Left hindlimb (tissue), 1 donor: ENCODE data around the gene CD81.
"Not testable (repeated sequence)": the region's sequence is repeated elsewhere in the genome, so short reads cannot be mapped to it uniquely, and the experiment has no call there.

Experiments used
- DNase-seq: peaks from one replicate; pipeline ENCODE4 v3.0.0-alpha.2; 2018

The CD81 gene

GRCh38 chr11:2376751-2377451 lies at the start of gene CD81:
Gene CD81, plus strand, starts transcription at chr11:2377310. Its CDS starts 240 bp downstream, at chr11:2377550.
- peak; percentile 73 for DNase-seq

- DNase-seq: no peak
Measured at GRCh38 chr11:2328021-2328420, 49.1 kb upstream of the CD81 start.

- no peak for DNase-seq
Measured at GRCh38 chr11:2328656-2329354, 48.3 kb upstream of the CD81 start.

- no peak for DNase-seq
Measured at GRCh38 chr11:2329551-2329950, 47.6 kb upstream of the CD81 start.

GRCh38 chr11:2330696-2331095 lies 46.4 kb upstream of the CD81 start:
- no peak for DNase-seq

GRCh38 chr11:2331404-2331803 lies 45.7 kb upstream of the CD81 start:
- DNase-seq: no peak

- not testable (repeated sequence) for DNase-seq
Measured at GRCh38 chr11:2332569-2332968, 44.5 kb upstream of the CD81 start.

GRCh38 chr11:2333486-2334205 lies 43.5 kb upstream of the CD81 start:
- not testable (repeated sequence) for DNase-seq

GRCh38 chr11:2335286-2335685 lies 41.8 kb upstream of the CD81 start:
- DNase-seq: not testable (repeated sequence)

GRCh38 chr11:2338760-2339159 lies 38.4 kb upstream of the CD81 start:
- not testable (repeated sequence) for DNase-seq

GRCh38 chr11:2342557-2342956 lies 34.6 kb upstream of the CD81 start:
- DNase-seq: no peak

GRCh38 chr11:2342981-2343380 lies 34.1 kb upstream of the CD81 start:
- no peak for DNase-seq

GRCh38 chr11:2343502-2343901 lies 33.6 kb upstream of the CD81 start:
- DNase-seq: no peak

- no peak for DNase-seq
Measured at GRCh38 chr11:2345050-2345449, 32.1 kb upstream of the CD81 start.

- no peak for DNase-seq
Measured at GRCh38 chr11:2346014-2346413, 31.1 kb upstream of the CD81 start.

- no peak for DNase-seq
Measured at GRCh38 chr11:2346586-2347307, 30.4 kb upstream of the CD81 start.

GRCh38 chr11:2347308-2347830 lies 29.7 kb upstream of the CD81 start:
- DNase-seq: no peak

- DNase-seq: no peak
Measured at GRCh38 chr11:2348986-2349385, 28.1 kb upstream of the CD81 start.

- no peak for DNase-seq
Measured at GRCh38 chr11:2351701-2352100, 25.4 kb upstream of the CD81 start.

GRCh38 chr11:2352420-2352819 lies 24.7 kb upstream of the CD81 start:
- DNase-seq: no peak

GRCh38 chr11:2355000-2355644 lies 22.0 kb upstream of the CD81 start:
- no peak for DNase-seq

- no peak for DNase-seq
Measured at GRCh38 chr11:2357246-2357645, 19.9 kb upstream of the CD81 start.
